ENCODE data around the gene COQ4.

The COQ4 gene

GRCh38 chr9:128361986-128362646 is 39.5 kb downstream of the COQ4 start:
- Histone ChIP-seq H3K4me2 (ENCODE audit: low read depth, low read length, poor library complexity, severe bottlenecking) (no peak overlapping the region), H3K9ac (ENCODE audit: low read depth, low read length, poor library complexity, severe bottlenecking) (no peak overlapping the region), H3K4me3 (ENCODE audit: low read length, poor library complexity, severe bottlenecking) (no peak overlapping the region), H3K36me3 (ENCODE audit: insufficient read depth, low read length) (no peaks in the 10 kb centered on the region), H4K20me1 (ENCODE audit: insufficient read depth, low read length, poor library complexity, severe bottlenecking) (no peaks in the 10 kb centered on the region), H3K9me3 (ENCODE audit: insufficient read depth, low read depth, low read length) (no peaks in the 10 kb centered on the region), H2AFZ (ENCODE audit: low read length) (no peak overlapping the region), H3K27me3 (ENCODE audit: insufficient read depth, low read length, poor library complexity, severe bottlenecking) (no peaks in the 10 kb centered on the region), H3K9me2 (replicated peaks; ENCODE audit: low read depth, low read length) (no peaks in the 10 kb centered on the region), H3F3A (ENCODE audit: low read depth) (no peaks in the 10 kb centered on the region), H3K4me1 (ENCODE audit: insufficient read depth, low read length, poor library complexity, severe bottlenecking) (no peaks in the 10 kb centered on the region), H3K79me2 (ENCODE audit: insufficient read depth, low read length) (no peaks in the 10 kb centered on the region)
- TF ChIP-seq CTCF (conservative IDR thresholded peaks at IDR 0.05; ENCODE audit: low read length) (peak; percentile 81), EZH2phosphoT487 (IDR thresholded peaks at IDR 0.05; ENCODE audit: borderline replicate concordance) (no peak)

GRCh38 chr9:128362774-128363173 is 40.1 kb downstream of the COQ4 start:
- H3K9me3 ChIP-seq (ENCODE audit: insufficient read depth, low read depth, low read length): no peaks in the 10 kb centered on the region
- no peak overlapping the region for H3K4me2 ChIP-seq (ENCODE audit: low read depth, low read length, poor library complexity, severe bottlenecking)
- no peaks in the 10 kb centered on the region for H3K9me2 ChIP-seq (replicated peaks; ENCODE audit: low read depth, low read length)
- TF ChIP-seq EZH2phosphoT487 (IDR thresholded peaks at IDR 0.05; ENCODE audit: borderline replicate concordance) (no peak), CTCF (conservative IDR thresholded peaks at IDR 0.05; ENCODE audit: low read length) (no peak)
- H3K4me3 ChIP-seq (ENCODE audit: low read length, poor library complexity, severe bottlenecking): no peak overlapping the region
- H3K4me1 ChIP-seq (ENCODE audit: insufficient read depth, low read length, poor library complexity, severe bottlenecking): no peaks in the 10 kb centered on the region
- H4K20me1 ChIP-seq (ENCODE audit: insufficient read depth, low read length, poor library complexity, severe bottlenecking): no peaks in the 10 kb centered on the region
- no peak overlapping the region for H3K9ac ChIP-seq (ENCODE audit: low read depth, low read length, poor library complexity, severe bottlenecking)
- no peak overlapping the region for H2AFZ ChIP-seq (ENCODE audit: low read length)
- no peaks in the 10 kb centered on the region for H3K36me3 ChIP-seq (ENCODE audit: insufficient read depth, low read length)
- H3K79me2 ChIP-seq (ENCODE audit: insufficient read depth, low read length): no peaks in the 10 kb centered on the region
- H3F3A ChIP-seq (ENCODE audit: low read depth): no peaks in the 10 kb centered on the region
- no peaks in the 10 kb centered on the region for H3K27me3 ChIP-seq (ENCODE audit: insufficient read depth, low read length, poor library complexity, severe bottlenecking)

- H3K4me2 ChIP-seq (ENCODE audit: low read depth, low read length, poor library complexity, severe bottlenecking): no peak overlapping the region
- no peaks in the 10 kb centered on the region for H3K9me2 ChIP-seq (replicated peaks; ENCODE audit: low read depth, low read length)
- no peak for TF ChIP-seq CTCF (conservative IDR thresholded peaks at IDR 0.05; ENCODE audit: low read length)
- TF ChIP-seq EZH2phosphoT487 (IDR thresholded peaks at IDR 0.05; ENCODE audit: borderline replicate concordance): no peak
- H3K27me3 ChIP-seq (ENCODE audit: insufficient read depth, low read length, poor library complexity, severe bottlenecking): no peaks in the 10 kb centered on the region
- peaks cover 5% of the 10 kb centered on the region for H3K4me1 ChIP-seq (ENCODE audit: insufficient read depth, low read length, poor library complexity, severe bottlenecking)
- H2AFZ ChIP-seq (ENCODE audit: low read length): no peak overlapping the region
- H3F3A ChIP-seq (ENCODE audit: low read depth): no peaks in the 10 kb centered on the region
- H3K9me3 ChIP-seq (ENCODE audit: insufficient read depth, low read depth, low read length): no peaks in the 10 kb centered on the region
- H3K79me2 ChIP-seq (ENCODE audit: insufficient read depth, low read length): no peaks in the 10 kb centered on the region
- no peak overlapping the region for H3K9ac ChIP-seq (ENCODE audit: low read depth, low read length, poor library complexity, severe bottlenecking)
- H3K4me3 ChIP-seq (ENCODE audit: low read length, poor library complexity, severe bottlenecking): no peak overlapping the region
- H4K20me1 ChIP-seq (ENCODE audit: insufficient read depth, low read length, poor library complexity, severe bottlenecking): no peaks in the 10 kb centered on the region
- H3K36me3 ChIP-seq (ENCODE audit: insufficient read depth, low read length): no peaks in the 10 kb centered on the region
Observed at GRCh38 chr9:128365525-128365924, 42.9 kb downstream of the COQ4 start.

Data from Loucy (cell line).